Kidney (tissue), 14 donors: Measurements from ENCODE around the gene FHL2. TPM values are rescaled to one million over a fixed set of nuclear protein-coding genes. Genes with fewer than 3 reads are reported as not detected.
A peak's percentile ranks its signal among the peaks of the same experiment; 100 is the strongest.

Experiments used
- DNase-seq, 5 donors: peaks; one replicate each; pipeline ENCODE4 v3.0.0-alpha.2; 2013 to 2020
- FAIRE-seq: peaks from 2 replicates; lab custom pipeline; 2012; peaks lifted over from hg19 to GRCh38; lab: Jason Lieb, UNC
- H3K27ac ChIP-seq, 2 donors: one replicate each; pipeline ENCODE4 v1.7.0; 2013; ENCODE audit warnings: low read depth in 2 of 2, low read length in 2 of 2, inconsistent platforms in 1 of 2
- H3K27me3 ChIP-seq: one replicate; pipeline ENCODE4 v1.7.1; 2013; ENCODE audit warnings: low read length, inconsistent platforms; ENCODE audit not compliant: control insufficient read depth, insufficient read depth
- H3K36me3 ChIP-seq, 3 donors: one replicate each; pipeline versions ENCODE4 v1.7.0 to v1.7.1; 2013; ENCODE audit warnings: low read length in 3 of 3, control low read depth in 1 of 3, inconsistent platforms in 1 of 3; ENCODE audit not compliant: insufficient read depth in 3 of 3, control insufficient read depth in 2 of 3
- H3K4me1 ChIP-seq, 3 donors: one replicate each; pipeline versions ENCODE4 v1.7.0 to v1.7.1; 2013; ENCODE audit warnings: low read length in 3 of 3, inconsistent platforms in 1 of 3, low read depth in 1 of 3; ENCODE audit not compliant: control insufficient read depth in 2 of 3, insufficient read depth in 2 of 3
- H3K4me3 ChIP-seq, 3 donors: one replicate each; pipeline versions ENCODE4 v1.7.0 to v1.8.1; 2013; ENCODE audit warnings: low read length in 3 of 3, control low read depth in 1 of 3, inconsistent platforms in 1 of 3
- H3K9ac ChIP-seq, 3 donors: one replicate each; pipeline versions ENCODE4 v1.7.0 to v1.7.1; 2013; ENCODE audit warnings: low read length in 3 of 3, control low read depth in 1 of 3, inconsistent platforms in 1 of 3
- H3K9me3 ChIP-seq, 3 donors: one replicate each; pipeline versions ENCODE4 v1.7.0 to v1.7.1; 2013; ENCODE audit warnings: low read length in 3 of 3, control low read depth in 1 of 3, inconsistent platforms in 1 of 3; ENCODE audit not compliant: control insufficient read depth in 2 of 3, insufficient read depth in 1 of 3
- CTCF ChIP-seq: IDR thresholded peaks from 3 replicates; pipeline ENCODE4 v1.5.1; 2012; ENCODE audit warnings: mild to moderate bottlenecking, moderate library complexity, borderline replicate concordance; ENCODE audit not compliant: insufficient read depth; ENCODE audit errors: extremely low read depth
- intact Hi-C: fragments of 100-400 bp; cut with DNase I; formaldehyde crosslinking; loops from one replicate; pipeline ENCODE4 v1.11.1; 2022
- polyA plus RNA-seq: library from polyadenylated mRNA; stranded (reverse); fragments of 350-450 nt; fragmentation: Illumina TruSeq; extraction: RNeasy Lipid Tissue Mini Kit (QIAGEN cat#74804); gene quantifications from one replicate; pipeline ENCODE4 v1.2.3, GENCODE V29; 2014; ENCODE audit warnings: low read depth, low replicate concordance; ENCODE audit not compliant: insufficient read depth
- total RNA-seq: library from RNA; stranded (reverse); fragmentation: NEBNext Ultra II Directional; extraction: Animal tissue kit (Norgen Biotek cat#: 25700); gene quantifications from one replicate; pipeline ENCODE4 v1.2.1, GENCODE V29; 2021
- donor health status: control.
- donor health status: control.
- donor health status: control.
- donor health status: control.
- donor health status: control.
- donor health status: DM: yes; HTN: yes; CAD: no.
- donor health status: Normal renal cell carcinoma (clear cell type).

FHL2 gene
- total and polyA plus RNA-seq, 2 donors from 2014 or later = 23.4 to 75.9 TPM

GRCh38 chr2:105411720-105412407, 13.0 kb upstream of the FHL2 start:
- no peaks in the 10 kb centered on the region for H3K36me3 ChIP-seq
- H3K27ac ChIP-seq = no peak overlapping the region
- no peaks in the 10 kb centered on the region for H3K4me1 ChIP-seq
- H3K4me3 ChIP-seq = no peak overlapping the region
- no peak overlapping the region for H3K9ac ChIP-seq
- H3K27me3 ChIP-seq = no peaks in the 10 kb centered on the region
- FAIRE-seq = no peak
- DNase-seq = no peak
- no peaks in the 10 kb centered on the region for H3K9me3 ChIP-seq
- TF ChIP-seq CTCF = no peak
- intact Hi-C loops = no loop called here

- Histone ChIP-seq H3K27me3 (no peaks in the 10 kb centered on the region), H3K4me3 (no peak overlapping the region), H3K36me3 (no peaks in the 10 kb centered on the region), H3K9me3 (no peaks in the 10 kb centered on the region), H3K4me1 (no peaks in the 10 kb centered on the region), H3K9ac (no peak overlapping the region), H3K27ac (no peak overlapping the region)
- FAIRE-seq = no peak
- DNase-seq = peak in 1 of 5 donors; percentile 12
- intact Hi-C loops = no loop called here
- no peak for TF ChIP-seq CTCF
These were observed 11.7 kb upstream of the FHL2 start for GRCh38 chr2:105410554-105410953.

- DNase-seq (peak in 2 of 5 donors; percentile 44 to 83), FAIRE-seq (no peak)
- Histone ChIP-seq H3K27ac (no peak overlapping the region), H3K9ac (no peak overlapping the region), H3K4me1 (no peaks in the 10 kb centered on the region), H3K4me3 (no peak overlapping the region), H3K27me3 (no peaks in the 10 kb centered on the region), H3K9me3 (no peaks in the 10 kb centered on the region), H3K36me3 (no peaks in the 10 kb centered on the region)
- intact Hi-C loops = no loop called here
- no peak for TF ChIP-seq CTCF
These were observed 10.9 kb upstream of the FHL2 start for GRCh38 chr2:105409717-105410116.
